GM06990 (cell line): ENCODE measurements around the gene ANKRD63.

Source experiments
- DNase-seq: peaks from one replicate; pipeline ENCODE4 v3.0.0-alpha.2; 2011; ENCODE audit not compliant: insufficient read length; ENCODE audit errors: extremely low read depth
- H3K27me3 ChIP-seq: replicated peaks from 2 replicates; pipeline ENCODE4 v1.6.0; 2011; ENCODE audit warnings: low read length; ENCODE audit not compliant: control insufficient read depth, insufficient read depth
- H3K36me3 ChIP-seq: 2 replicates; pipeline ENCODE4 v1.5.1; 2011; ENCODE audit warnings: low read length; ENCODE audit not compliant: control insufficient read depth, insufficient read depth
- H3K4me3 ChIP-seq: replicated peaks from 2 replicates; pipeline ENCODE4 v1.5.1; 2011; ENCODE audit warnings: low read depth, mild to moderate bottlenecking, control low read depth, low read length
- CTCF ChIP-seq: IDR thresholded peaks from 2 replicates; pipeline ENCODE4 v1.5.1; 2011; ENCODE audit warnings: low read length, control low read depth, mild to moderate bottlenecking, inconsistent platforms; ENCODE audit not compliant: insufficient read depth, poor library complexity, severe bottlenecking

Gene ANKRD63

GRCh38 chr15:40275523-40275922, 7.3 kb downstream of the ANKRD63 start:
- no peak for DNase-seq

GRCh38 chr15:40274350-40275274, 8.3 kb downstream of the ANKRD63 start:
- TF ChIP-seq CTCF = peak; percentile 100
- DNase-seq = peak; percentile 74
- no peaks in the 10 kb centered on the region for H3K36me3 ChIP-seq
- no peaks in the 10 kb centered on the region; the same call in none of the 2 replicates for H3K27me3 ChIP-seq
- no peak overlapping the region for H3K4me3 ChIP-seq

More at GRCh38 chr15:40275523-40275922, 7.3 kb downstream of the ANKRD63 start:
- Histone ChIP-seq H3K27me3 (no peaks in the 10 kb centered on the region; the same call in none of the 2 replicates), H3K36me3 (no peaks in the 10 kb centered on the region), H3K4me3 (no peak overlapping the region)
- TF ChIP-seq CTCF = no peak

GRCh38 chr15:40273428-40273827, 9.4 kb downstream of the ANKRD63 start:
- no peaks in the 10 kb centered on the region; the same call in none of the 2 replicates for H3K27me3 ChIP-seq
- no peak for TF ChIP-seq CTCF
- H3K4me3 ChIP-seq = no peak overlapping the region
- DNase-seq = no peak
- H3K36me3 ChIP-seq = no peaks in the 10 kb centered on the region

GRCh38 chr15:40272485-40273056, 10.3 kb downstream of the ANKRD63 start:
- peak; percentile 36 for TF ChIP-seq CTCF
- DNase-seq = no peak
- no peak overlapping the region for H3K4me3 ChIP-seq

GRCh38 chr15:40271685-40272484, 11.0 kb downstream of the ANKRD63 start:
- TF ChIP-seq CTCF = no peak
- DNase-seq = no peak
- Histone ChIP-seq H3K4me3 (no peak overlapping the region), H3K27me3 (no peaks in the 10 kb centered on the region), H3K36me3 (no peaks in the 10 kb centered on the region)

More at GRCh38 chr15:40272485-40273056, 10.3 kb downstream of the ANKRD63 start:
- H3K27me3 ChIP-seq = no peaks in the 10 kb centered on the region
- H3K36me3 ChIP-seq = no peaks in the 10 kb centered on the region
